ENCODE data around the gene TLK2.
"Not testable (repeated sequence)": the region's sequence is repeated elsewhere in the genome, so short reads cannot be mapped to it uniquely, and the experiment has no call there.

DNA sequence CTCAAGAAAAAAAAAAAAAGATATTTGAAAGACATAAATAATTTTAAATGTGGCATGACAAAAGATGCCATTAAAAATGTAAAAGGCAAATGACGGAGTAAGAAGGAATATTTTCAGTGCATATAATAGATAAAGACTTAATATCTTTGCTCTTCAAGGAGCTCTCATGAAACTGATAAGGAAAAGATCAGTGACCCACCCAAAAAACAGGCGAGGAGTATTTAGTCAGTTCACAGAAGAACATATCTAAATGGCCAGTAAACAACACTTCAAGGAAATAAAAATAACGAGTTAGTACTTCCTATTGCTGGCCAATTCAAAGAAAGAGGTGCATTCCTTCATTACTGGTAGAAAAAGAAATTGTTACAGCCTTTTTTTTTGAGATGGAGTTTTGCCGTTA, 32.8 kb upstream of the TLK2 start:
- TF ChIP-seq CTCF (IDR thresholded peaks at IDR 0.05; ENCODE audit: borderline replicate concordance, extremely low read depth, low read length, poor library complexity, severe bottlenecking); EZH2 (IDR thresholded peaks at IDR 0.05; ENCODE audit: borderline replicate concordance, low read depth, low read length, severe bottlenecking): not testable (repeated sequence)
